ENCODE results near the gene LSM10. TPM values are rescaled to one million over a fixed set of nuclear protein-coding genes. Genes with fewer than 3 reads are reported as not detected.

LSM10 gene
- total RNA-seq, result 4.4 and 6.2 TPM in 2 replicates

DNA sequence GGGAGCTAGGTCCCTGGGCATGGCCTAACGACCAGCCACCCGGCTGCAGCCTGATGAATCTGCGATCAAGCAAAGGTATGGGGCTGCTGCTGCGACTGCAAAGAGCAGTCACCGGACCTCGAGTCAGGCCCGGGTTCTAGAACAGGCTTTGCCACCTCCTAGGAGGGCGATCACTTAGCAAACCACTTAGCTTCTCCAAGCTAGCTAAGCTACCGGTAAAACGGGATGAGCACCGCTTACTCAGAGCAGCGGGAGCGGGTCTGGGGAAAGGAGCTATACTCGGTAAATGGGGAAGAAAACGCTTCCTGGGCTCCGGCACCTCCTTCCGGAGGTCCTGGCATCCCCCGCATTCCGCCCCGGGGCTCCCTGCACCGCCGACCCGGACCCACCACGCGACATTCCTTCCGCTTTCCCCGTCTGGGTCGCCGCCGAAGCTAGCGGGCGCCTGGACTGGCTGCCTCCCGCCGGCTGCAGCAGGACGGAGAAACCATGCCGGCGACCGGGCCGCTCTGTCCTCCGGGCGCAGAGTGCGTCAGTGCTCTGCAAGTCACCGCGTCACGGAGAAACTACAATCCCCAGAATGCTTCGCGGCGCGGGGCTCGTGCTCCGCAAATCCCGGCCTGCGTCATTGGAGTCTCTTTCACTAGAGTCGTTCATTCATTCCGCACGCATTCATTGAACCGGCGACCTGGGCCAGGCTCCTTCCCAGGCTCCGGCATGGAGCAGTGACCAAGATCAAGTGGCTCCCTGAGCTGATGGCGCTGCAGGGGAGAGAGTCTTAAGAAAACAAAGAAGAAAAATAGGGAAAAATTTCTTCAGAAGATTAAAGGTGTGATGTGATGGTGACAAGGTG, at the start of gene LSM10:
TSS of gene LSM10 (minus strand) at position 531 of the 853 bp plus-strand sequence. CDS start 3,779 bp downstream, outside the sequence.
- H3K4me3 ChIP-seq (ENCODE audit: insufficient read depth, low read length), result peak within 1 kb of the TSS; percentile 83
- H3K9me3 ChIP-seq (ENCODE audit: low read depth, low read length), result no peaks in the 10 kb centered on the region
- H3K27me3 ChIP-seq (ENCODE audit: insufficient read depth, low read length), result no peaks in the 10 kb centered on the region
- H3K36me3 ChIP-seq (ENCODE audit: insufficient read depth, low read length), result peaks cover 17% of the 10 kb centered on the region
- peaks cover 51% of the 10 kb centered on the region for H3K79me2 ChIP-seq (ENCODE audit: insufficient read depth, low read length)
- H4K20me1 ChIP-seq (ENCODE audit: insufficient read depth, low read length), result peaks cover 4% of the 10 kb centered on the region
- TF ChIP-seq, protein P1, sequence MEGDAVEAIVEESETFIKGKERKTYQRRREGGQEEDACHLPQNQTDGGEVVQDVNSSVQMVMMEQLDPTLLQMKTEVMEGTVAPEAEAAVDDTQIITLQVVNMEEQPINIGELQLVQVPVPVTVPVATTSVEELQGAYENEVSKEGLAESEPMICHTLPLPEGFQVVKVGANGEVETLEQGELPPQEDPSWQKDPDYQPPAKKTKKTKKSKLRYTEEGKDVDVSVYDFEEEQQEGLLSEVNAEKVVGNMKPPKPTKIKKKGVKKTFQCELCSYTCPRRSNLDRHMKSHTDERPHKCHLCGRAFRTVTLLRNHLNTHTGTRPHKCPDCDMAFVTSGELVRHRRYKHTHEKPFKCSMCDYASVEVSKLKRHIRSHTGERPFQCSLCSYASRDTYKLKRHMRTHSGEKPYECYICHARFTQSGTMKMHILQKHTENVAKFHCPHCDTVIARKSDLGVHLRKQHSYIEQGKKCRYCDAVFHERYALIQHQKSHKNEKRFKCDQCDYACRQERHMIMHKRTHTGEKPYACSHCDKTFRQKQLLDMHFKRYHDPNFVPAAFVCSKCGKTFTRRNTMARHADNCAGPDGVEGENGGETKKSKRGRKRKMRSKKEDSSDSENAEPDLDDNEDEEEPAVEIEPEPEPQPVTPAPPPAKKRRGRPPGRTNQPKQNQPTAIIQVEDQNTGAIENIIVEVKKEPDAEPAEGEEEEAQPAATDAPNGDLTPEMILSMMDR (IDR thresholded peaks at IDR 0.05; ENCODE audit: extremely low read depth, low read depth, low read length), result no peak
- H2AFZ ChIP-seq (ENCODE audit: low read length), result peak within 1 kb of the TSS; percentile 92
- peaks cover 23% of the 10 kb centered on the region for H3K4me1 ChIP-seq (ENCODE audit: insufficient read depth, low read length)
- H3K27ac ChIP-seq (ENCODE audit: low read depth, low read length), result peak within 1 kb of the TSS; percentile 93
- DNase-seq (ENCODE audit: insufficient read length, low spot score, missing footprints), result peak; percentile 98
- peak within 1 kb of the TSS; percentile 79 for H3K4me2 ChIP-seq (ENCODE audit: insufficient read depth, low read length)

DNA sequence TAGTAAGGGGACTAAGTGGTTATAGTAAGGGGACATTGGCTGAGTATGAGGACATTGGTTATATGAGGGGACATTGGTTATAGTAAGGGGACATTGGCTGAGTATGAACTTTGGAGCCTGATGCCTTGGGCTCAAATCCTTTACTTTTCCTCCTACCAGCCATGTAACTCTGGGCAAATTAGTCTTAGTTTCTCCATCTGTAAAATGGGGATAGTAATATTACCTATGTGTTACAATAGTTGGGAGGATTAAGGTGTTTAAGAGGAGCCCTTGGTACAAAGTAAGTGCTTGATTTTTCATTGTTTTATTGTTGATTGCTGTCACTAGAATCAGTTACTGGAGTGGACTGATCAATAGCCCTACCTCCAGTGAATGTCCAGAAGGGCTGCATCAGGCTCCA, 49.7 kb upstream of the LSM10 start:
- no peak for DNase-seq (ENCODE audit: insufficient read length, low spot score, missing footprints)
- TF ChIP-seq, protein P1 (IDR thresholded peaks at IDR 0.05; ENCODE audit: extremely low read depth, low read depth, low read length), result no peak
- Histone ChIP-seq H2AFZ (ENCODE audit: low read length) (no peak overlapping the region), H3K4me1 (ENCODE audit: insufficient read depth, low read length) (peaks cover 15% of the 10 kb centered on the region), H3K27ac (ENCODE audit: low read depth, low read length) (no peak overlapping the region), H3K36me3 (ENCODE audit: insufficient read depth, low read length) (peaks cover 4% of the 10 kb centered on the region), H3K27me3 (ENCODE audit: insufficient read depth, low read length) (no peaks in the 10 kb centered on the region), H3K79me2 (ENCODE audit: insufficient read depth, low read length) (peaks cover 5% of the 10 kb centered on the region), H4K20me1 (ENCODE audit: insufficient read depth, low read length) (no peaks in the 10 kb centered on the region), H3K4me2 (ENCODE audit: insufficient read depth, low read length) (no peak overlapping the region), H3K9me3 (ENCODE audit: low read depth, low read length) (no peaks in the 10 kb centered on the region), H3K4me3 (ENCODE audit: insufficient read depth, low read length) (no peak overlapping the region)

GRCh38 chr1:36446746-36447145, 49.0 kb upstream of the LSM10 start:
- Histone ChIP-seq H4K20me1 (ENCODE audit: insufficient read depth, low read length) (no peaks in the 10 kb centered on the region), H3K27ac (ENCODE audit: low read depth, low read length) (no peak overlapping the region), H3K4me3 (ENCODE audit: insufficient read depth, low read length) (no peak overlapping the region), H2AFZ (ENCODE audit: low read length) (no peak overlapping the region), H3K9me3 (ENCODE audit: low read depth, low read length) (no peaks in the 10 kb centered on the region), H3K27me3 (ENCODE audit: insufficient read depth, low read length) (no peaks in the 10 kb centered on the region), H3K4me1 (ENCODE audit: insufficient read depth, low read length) (peaks cover 15% of the 10 kb centered on the region), H3K4me2 (ENCODE audit: insufficient read depth, low read length) (no peak overlapping the region), H3K36me3 (ENCODE audit: insufficient read depth, low read length) (peaks cover 4% of the 10 kb centered on the region), H3K79me2 (ENCODE audit: insufficient read depth, low read length) (peaks cover 5% of the 10 kb centered on the region)
- DNase-seq (ENCODE audit: insufficient read length, low spot score, missing footprints), result no peak
- TF ChIP-seq, protein P1 (IDR thresholded peaks at IDR 0.05; ENCODE audit: extremely low read depth, low read depth, low read length), result no peak

GRCh38 chr1:36446271-36446670, 48.6 kb upstream of the LSM10 start:
- Histone ChIP-seq H3K36me3 (ENCODE audit: insufficient read depth, low read length) (peaks cover 4% of the 10 kb centered on the region), H3K79me2 (ENCODE audit: insufficient read depth, low read length) (peaks cover 5% of the 10 kb centered on the region), H3K27me3 (ENCODE audit: insufficient read depth, low read length) (no peaks in the 10 kb centered on the region), H3K4me2 (ENCODE audit: insufficient read depth, low read length) (no peak overlapping the region), H2AFZ (ENCODE audit: low read length) (no peak overlapping the region), H3K4me1 (ENCODE audit: insufficient read depth, low read length) (peaks cover 12% of the 10 kb centered on the region), H4K20me1 (ENCODE audit: insufficient read depth, low read length) (no peaks in the 10 kb centered on the region), H3K9me3 (ENCODE audit: low read depth, low read length) (no peaks in the 10 kb centered on the region), H3K4me3 (ENCODE audit: insufficient read depth, low read length) (no peak overlapping the region), H3K27ac (ENCODE audit: low read depth, low read length) (no peak overlapping the region)
- TF ChIP-seq, protein P1 (IDR thresholded peaks at IDR 0.05; ENCODE audit: extremely low read depth, low read depth, low read length), result peak; percentile 10
- DNase-seq (ENCODE audit: insufficient read length, low spot score, missing footprints), result no peak

Measured in osteoblast (primary cell).